Neural progenitor cell (in vitro differentiated cells): Measurements from ENCODE around the gene UAP1L1. TPM values are rescaled to one million over a fixed set of nuclear protein-coding genes. Genes with fewer than 3 reads are reported as not detected.
A peak's percentile ranks its signal among the peaks of the same experiment; 100 is the strongest.
"Not testable (repeated sequence)": the region's sequence is repeated elsewhere in the genome, so short reads cannot be mapped to it uniquely, and the experiment has no call there.

Experiments used
- DNase-seq: peaks from one replicate; pipeline ENCODE4 v3.0.0-alpha.2; 2016; ENCODE audit warnings: low spot score
- H2AFZ ChIP-seq: fragments of 200-600 bp; sonication (generic); replicated peaks from 2 replicates; pipeline ENCODE4 v1.6.1; 2016; ENCODE audit warnings: antibody characterized with exemption
- H3F3A ChIP-seq: fragments of 200-600 bp; sonication (generic); 2 replicates; pipeline ENCODE4 v1.6.1; 2016; ENCODE audit warnings: antibody characterized with exemption, low read depth
- H3K27ac ChIP-seq: fragments of 200-600 bp; sonication (generic); 2 replicates; pipeline ENCODE4 v1.5.1; 2016; ENCODE audit warnings: mild to moderate bottlenecking
- H3K27me3 ChIP-seq: fragments of 200-600 bp; sonication (generic); 2 replicates; pipeline ENCODE4 v1.6.1; 2016; ENCODE audit warnings: mild to moderate bottlenecking, moderate library complexity
- H3K36me3 ChIP-seq: fragments of 200-600 bp; sonication (generic); 2 replicates; pipeline ENCODE4 v1.5.1; 2016
- H3K4me1 ChIP-seq: fragments of 200-600 bp; sonication (generic); 2 replicates; pipeline ENCODE4 v1.6.1; 2016; ENCODE audit warnings: mixed run types
- H3K4me2 ChIP-seq: fragments of 200-600 bp; sonication (generic); 2 replicates; pipeline ENCODE4 v1.6.1; 2016
- H3K4me3 ChIP-seq: fragments of 200-600 bp; sonication (generic); 2 replicates; pipeline ENCODE4 v1.5.1; 2016
- H3K79me2 ChIP-seq: fragments of 200-600 bp; sonication (generic); 2 replicates; pipeline ENCODE4 v1.6.1; 2016; ENCODE audit warnings: low read depth
- H3K9ac ChIP-seq: fragments of 200-600 bp; sonication (generic); 2 replicates; pipeline ENCODE4 v1.6.1; 2016
- H3K9me3 ChIP-seq: fragments of 200-600 bp; sonication (generic); 2 replicates; pipeline ENCODE4 v1.5.1; 2016; ENCODE audit warnings: low read depth
- H4K20me1 ChIP-seq: fragments of 200-600 bp; sonication (generic); 2 replicates; pipeline ENCODE4 v1.6.1; 2016; ENCODE audit warnings: low read depth
- H3K27ac Mint-ChIP-seq: 3 replicates; pipeline ENCODE4 v1.8.0; 2021; ENCODE audit warnings: mixed read lengths
- H3K27me3 Mint-ChIP-seq: 2 replicates; pipeline ENCODE4 v1.8.0; 2022; ENCODE audit warnings: low read depth, mild to moderate bottlenecking, inconsistent platforms, moderate library complexity, mixed read lengths; ENCODE audit not compliant: insufficient read depth
- H3K36me3 Mint-ChIP-seq: 3 replicates; pipeline ENCODE4 v1.8.0; 2021; ENCODE audit warnings: mixed read lengths
- H3K4me1 Mint-ChIP-seq: 3 replicates; pipeline ENCODE4 v1.8.0; 2021; ENCODE audit warnings: mixed read lengths
- H3K4me3 Mint-ChIP-seq: 3 replicates; pipeline ENCODE4 v1.8.0; 2021; ENCODE audit warnings: mild to moderate bottlenecking, moderate library complexity, mixed read lengths
- H3K9me3 Mint-ChIP-seq: 3 replicates; pipeline ENCODE4 v1.8.0; 2020; ENCODE audit warnings: mixed read lengths
- CTCF ChIP-seq: fragments of 200-600 bp; sonication (generic); IDR thresholded peaks from 2 replicates; pipeline ENCODE4 v1.5.1; 2017; ENCODE audit warnings: antibody characterized with exemption, mild to moderate bottlenecking
- EZH2 ChIP-seq: fragments of 200-600 bp; sonication (generic); IDR thresholded peaks from 2 replicates; pipeline ENCODE4 v1.6.1; 2017; ENCODE audit warnings: antibody characterized with exemption, mild to moderate bottlenecking, moderate library complexity
- EZH2phosphoT487 ChIP-seq: fragments of 200-600 bp; sonication (generic); IDR thresholded peaks from 2 replicates; pipeline ENCODE4 v1.6.1; 2017; ENCODE audit warnings: antibody characterized with exemption
- total RNA-seq: library from RNA; depleted of rRNA; stranded (reverse); fragments of >200 nt; gene quantifications from 2 replicates; pipeline ENCODE4 v1.2.3, GENCODE V29; 2015; ENCODE audit warnings: low replicate concordance

UAP1L1 gene
- total RNA-seq, 1 donor from 2014 or later = 0.51 TPM

- no peaks in the 10 kb centered on the region for H3K9me3 ChIP-seq
- H3K4me3 Mint-ChIP-seq = no peak overlapping the region
- H3K36me3 ChIP-seq = no peaks in the 10 kb centered on the region
- no peaks in the 10 kb centered on the region for H4K20me1 ChIP-seq
- H2AFZ ChIP-seq = no peak overlapping the region
- no peak overlapping the region for H3K4me3 ChIP-seq
- no peak overlapping the region for H3K4me2 ChIP-seq
- TF ChIP-seq EZH2 (no peak), EZH2phosphoT487 (no peak), CTCF (no peak)
- H3K9ac ChIP-seq = no peak overlapping the region
- no peak overlapping the region for H3K27ac ChIP-seq
- no peaks in the 10 kb centered on the region for H3K9me3 Mint-ChIP-seq
- H3K27me3 ChIP-seq = peaks cover 11% of the 10 kb centered on the region
- no peaks in the 10 kb centered on the region for H3K79me2 ChIP-seq
- peaks cover 20% of the 10 kb centered on the region for H3F3A ChIP-seq
- no peak overlapping the region for H3K27ac Mint-ChIP-seq
- no peaks in the 10 kb centered on the region for H3K4me1 ChIP-seq
- no peak for DNase-seq
- H3K36me3 Mint-ChIP-seq = no peaks in the 10 kb centered on the region
- H3K4me1 Mint-ChIP-seq = peaks cover 5% of the 10 kb centered on the region
- no peaks in the 10 kb centered on the region for H3K27me3 Mint-ChIP-seq
Measured at GRCh38 chr9:137032858-137033257, 44.5 kb upstream of the UAP1L1 start.

- not testable (repeated sequence) for H3K4me2 ChIP-seq, H3K27me3 Mint-ChIP-seq, H3K27me3 ChIP-seq
Measured at GRCh38 chr9:137033481-137033880, 43.8 kb upstream of the UAP1L1 start.

GRCh38 chr9:137034039-137034708 is 43.1 kb upstream of the UAP1L1 start:
- Histone ChIP-seq H3K4me1 (no peaks in the 10 kb centered on the region), H3K27ac (no peak overlapping the region), H3K9ac (no peak overlapping the region), H2AFZ (no peak overlapping the region), H3K79me2 (no peaks in the 10 kb centered on the region), H3K36me3 (no peaks in the 10 kb centered on the region), H3K27me3 (peaks cover 2% of the 10 kb centered on the region), H4K20me1 (no peaks in the 10 kb centered on the region), H3K4me2 (no peak overlapping the region), H3F3A (peaks cover 11% of the 10 kb centered on the region), H3K9me3 (no peaks in the 10 kb centered on the region), H3K4me3 (no peak overlapping the region)
- peaks cover 5% of the 10 kb centered on the region for H3K4me1 Mint-ChIP-seq
- DNase-seq = no peak
- no peak overlapping the region for H3K27ac Mint-ChIP-seq
- H3K4me3 Mint-ChIP-seq = no peak overlapping the region
- no peaks in the 10 kb centered on the region for H3K9me3 Mint-ChIP-seq
- TF ChIP-seq EZH2 (no peak), CTCF (no peak), EZH2phosphoT487 (no peak)
- H3K27me3 Mint-ChIP-seq = no peaks in the 10 kb centered on the region
- no peaks in the 10 kb centered on the region for H3K36me3 Mint-ChIP-seq

More at GRCh38 chr9:137033481-137033880, 43.8 kb upstream of the UAP1L1 start:
- not testable (repeated sequence) for H2AFZ ChIP-seq, H3K9ac ChIP-seq, H3K4me1 Mint-ChIP-seq, H3K27ac ChIP-seq, H3K27ac Mint-ChIP-seq, H3K4me3 ChIP-seq, H3K79me2 ChIP-seq, H3K9me3 Mint-ChIP-seq, H3K36me3 ChIP-seq, H3K4me3 Mint-ChIP-seq, H3K36me3 Mint-ChIP-seq, DNase-seq, H3K4me1 ChIP-seq, H3K9me3 ChIP-seq, H4K20me1 ChIP-seq
- H3F3A ChIP-seq = peaks cover 18% of the 10 kb centered on the region

- H3K27ac Mint-ChIP-seq = no peak overlapping the region
- H3K9me3 Mint-ChIP-seq = no peaks in the 10 kb centered on the region
- no peaks in the 10 kb centered on the region for H3K4me1 ChIP-seq
- no peak overlapping the region for H2AFZ ChIP-seq
- no peaks in the 10 kb centered on the region for H3K79me2 ChIP-seq
- H3F3A ChIP-seq = peaks cover 6% of the 10 kb centered on the region
- no peaks in the 10 kb centered on the region for H3K9me3 ChIP-seq
- H3K27me3 ChIP-seq = no peaks in the 10 kb centered on the region
- no peaks in the 10 kb centered on the region for H4K20me1 ChIP-seq
- H3K4me1 Mint-ChIP-seq = no peaks in the 10 kb centered on the region
- TF ChIP-seq EZH2 (no peak), CTCF (peak; percentile 82)
- H3K27me3 Mint-ChIP-seq = no peaks in the 10 kb centered on the region
- no peak overlapping the region for H3K4me3 ChIP-seq
- H3K4me3 Mint-ChIP-seq = no peak overlapping the region
- H3K36me3 Mint-ChIP-seq = no peaks in the 10 kb centered on the region
- no peak overlapping the region for H3K27ac ChIP-seq
- no peaks in the 10 kb centered on the region for H3K36me3 ChIP-seq
- H3K9ac ChIP-seq = no peak overlapping the region
- peak overlapping the region; percentile 22 for H3K4me2 ChIP-seq
- DNase-seq = peak; percentile 92
Measured at GRCh38 chr9:137034709-137035506, 42.4 kb upstream of the UAP1L1 start.
